PC-3 (cell line): ENCODE data around the gene THRB.

Experiments
- EZH2 ChIP-seq: fragments of 300-600 bp; sonication (generic); IDR thresholded peaks from one replicate; pipeline ENCODE4 v1.6.1; 2017; ENCODE audit warnings: antibody characterized with exemption, mild to moderate bottlenecking, low read length; ENCODE audit not compliant: unreplicated experiment
- TF ChIP-seq, protein P1 (sequence below): fragments of 300-600 bp; sonication (generic); conservative IDR thresholded peaks from 2 replicates; pipeline ENCODE4 v1.5.1; 2017; ENCODE audit warnings: antibody characterized with exemption, low read depth, mild to moderate bottlenecking, low read length

DNA sequence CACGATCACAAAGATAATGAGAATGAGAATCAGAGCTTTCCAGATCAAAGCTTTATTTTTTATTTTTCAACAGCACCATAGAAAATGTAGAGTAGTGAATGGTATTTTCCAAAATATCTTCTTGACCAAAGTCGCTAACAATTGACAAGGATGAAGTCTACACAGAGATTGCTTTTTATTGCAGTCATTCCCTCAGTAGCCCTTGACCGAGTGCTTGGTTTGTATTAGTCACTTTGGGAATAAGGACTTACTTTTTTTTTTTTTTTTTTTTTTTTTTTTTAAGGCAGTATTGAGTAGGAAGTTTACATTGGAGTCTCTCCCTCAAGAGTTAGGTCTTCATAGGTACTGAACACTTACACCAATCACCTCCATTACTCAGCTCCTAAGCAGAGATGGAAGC is 39.8 kb downstream of the THRB start:
- TF ChIP-seq, protein P1, sequence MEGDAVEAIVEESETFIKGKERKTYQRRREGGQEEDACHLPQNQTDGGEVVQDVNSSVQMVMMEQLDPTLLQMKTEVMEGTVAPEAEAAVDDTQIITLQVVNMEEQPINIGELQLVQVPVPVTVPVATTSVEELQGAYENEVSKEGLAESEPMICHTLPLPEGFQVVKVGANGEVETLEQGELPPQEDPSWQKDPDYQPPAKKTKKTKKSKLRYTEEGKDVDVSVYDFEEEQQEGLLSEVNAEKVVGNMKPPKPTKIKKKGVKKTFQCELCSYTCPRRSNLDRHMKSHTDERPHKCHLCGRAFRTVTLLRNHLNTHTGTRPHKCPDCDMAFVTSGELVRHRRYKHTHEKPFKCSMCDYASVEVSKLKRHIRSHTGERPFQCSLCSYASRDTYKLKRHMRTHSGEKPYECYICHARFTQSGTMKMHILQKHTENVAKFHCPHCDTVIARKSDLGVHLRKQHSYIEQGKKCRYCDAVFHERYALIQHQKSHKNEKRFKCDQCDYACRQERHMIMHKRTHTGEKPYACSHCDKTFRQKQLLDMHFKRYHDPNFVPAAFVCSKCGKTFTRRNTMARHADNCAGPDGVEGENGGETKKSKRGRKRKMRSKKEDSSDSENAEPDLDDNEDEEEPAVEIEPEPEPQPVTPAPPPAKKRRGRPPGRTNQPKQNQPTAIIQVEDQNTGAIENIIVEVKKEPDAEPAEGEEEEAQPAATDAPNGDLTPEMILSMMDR, result no peak
- no peak for TF ChIP-seq EZH2
